RCC 7860 (cell line): ENCODE data around the gene TMED4.
"Not testable (repeated sequence)": the region's sequence is repeated elsewhere in the genome, so short reads cannot be mapped to it uniquely, and the experiment has no call there.

Source experiments
- DNase-seq: peaks from one replicate; pipeline ENCODE4 v3.0.0-alpha.2; 2015; ENCODE audit warnings: low spot score
- FAIRE-seq: peaks from 2 replicates; lab custom pipeline; 2012; peaks lifted over from hg19 to GRCh38; lab: Jason Lieb, UNC

Gene TMED4

GRCh38 chr7:44572771-44573170 is 9.3 kb downstream of the TMED4 start:
- FAIRE-seq (no peak), DNase-seq (no peak)

GRCh38 chr7:44569959-44570358 is 12.1 kb downstream of the TMED4 start:
- no peak for FAIRE-seq

GRCh38 chr7:44568771-44569560 is 13.1 kb downstream of the TMED4 start:
- no peak for DNase-seq
- no peak for FAIRE-seq

More at GRCh38 chr7:44569959-44570358, 12.1 kb downstream of the TMED4 start:
- DNase-seq, result no peak

GRCh38 chr7:44567884-44568283 is 14.1 kb downstream of the TMED4 start:
- no peak for FAIRE-seq
- DNase-seq, result no peak

DNA sequence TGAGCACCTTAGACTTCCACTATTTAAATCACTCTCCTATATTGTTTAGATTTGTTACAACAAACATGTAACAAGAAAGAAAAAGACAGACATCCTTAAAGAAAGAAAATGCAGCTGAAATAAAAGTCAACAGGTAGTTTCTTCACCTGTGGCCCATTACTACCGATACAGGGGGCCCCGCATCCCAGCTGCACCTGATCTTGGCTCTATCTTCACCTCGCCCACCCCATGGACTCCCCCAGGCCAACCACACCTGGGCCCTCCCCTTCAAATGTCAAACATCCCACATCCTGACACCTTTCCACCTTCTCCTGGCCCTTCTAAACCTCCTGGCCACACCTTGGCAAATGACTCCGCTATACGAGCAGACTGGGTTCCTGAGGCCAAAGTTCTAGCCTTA is 15.4 kb downstream of the TMED4 start:
- DNase-seq, result no peak

DNA sequence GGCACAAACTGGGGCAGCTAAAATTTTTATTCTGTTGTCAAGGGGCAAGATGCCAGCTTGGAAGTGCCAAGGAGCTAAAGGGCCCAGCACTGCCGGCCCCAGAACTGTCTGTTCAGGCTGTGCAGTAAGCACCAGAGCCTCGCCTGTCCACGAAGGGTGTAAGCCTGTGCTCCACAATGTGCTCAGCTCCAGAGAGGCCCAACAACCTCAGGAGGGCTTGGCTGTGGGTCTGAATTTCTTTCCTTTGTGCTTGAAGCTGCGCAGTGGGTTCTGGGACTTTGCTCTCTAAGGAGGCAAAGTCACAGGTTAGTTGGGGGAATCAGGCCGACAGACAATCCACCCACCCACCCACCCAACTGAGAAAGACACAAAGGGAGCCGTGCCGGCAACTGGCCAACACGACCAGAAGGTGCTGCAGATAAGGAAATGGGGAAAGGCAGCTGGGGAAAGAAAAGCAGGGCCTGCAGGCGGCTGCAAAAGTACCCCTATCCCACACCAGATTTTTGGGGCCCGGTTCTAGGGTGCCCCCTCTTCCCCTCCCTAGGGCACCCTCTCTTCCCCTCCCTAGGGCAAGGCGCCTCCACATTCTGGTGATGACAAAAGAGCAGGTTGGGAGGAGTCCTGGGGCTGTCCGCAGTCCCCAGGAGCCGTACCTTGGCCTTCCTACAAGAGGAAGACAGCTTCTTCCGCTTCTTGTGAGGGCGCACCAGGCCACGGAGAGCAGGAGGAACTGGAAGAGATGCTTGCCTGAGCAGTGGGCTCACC is 16.1 kb downstream of the TMED4 start:
- no peak for DNase-seq

More for the DNA sequence above, 15.4 kb downstream of the TMED4 start:
- FAIRE-seq, result no peak

GRCh38 chr7:44565097-44565794 is 16.8 kb downstream of the TMED4 start:
- FAIRE-seq, result no peak
- DNase-seq, result peak; percentile 32

More for the DNA sequence above, 16.1 kb downstream of the TMED4 start:
- FAIRE-seq, result no peak

DNA sequence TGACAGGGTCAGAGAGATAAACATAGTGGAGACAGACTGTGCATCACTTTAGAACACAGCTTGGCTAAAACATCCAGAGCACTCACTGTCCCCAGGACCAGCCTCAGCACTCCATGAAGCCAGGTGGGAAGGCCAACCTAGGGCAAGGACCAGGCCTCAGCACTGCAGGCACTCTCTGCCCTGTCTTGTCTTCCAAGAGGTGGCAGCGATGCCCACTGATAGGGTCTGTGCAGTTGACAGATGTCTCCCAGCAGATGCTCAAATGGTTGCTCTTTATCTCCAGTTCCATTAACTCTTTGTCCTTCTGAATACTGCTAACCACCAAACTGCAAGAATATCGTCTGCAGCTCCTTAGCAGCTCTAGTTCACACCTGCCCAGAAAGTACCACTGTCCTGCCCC is 17.4 kb downstream of the TMED4 start:
- DNase-seq (no peak), FAIRE-seq (no peak)

DNA sequence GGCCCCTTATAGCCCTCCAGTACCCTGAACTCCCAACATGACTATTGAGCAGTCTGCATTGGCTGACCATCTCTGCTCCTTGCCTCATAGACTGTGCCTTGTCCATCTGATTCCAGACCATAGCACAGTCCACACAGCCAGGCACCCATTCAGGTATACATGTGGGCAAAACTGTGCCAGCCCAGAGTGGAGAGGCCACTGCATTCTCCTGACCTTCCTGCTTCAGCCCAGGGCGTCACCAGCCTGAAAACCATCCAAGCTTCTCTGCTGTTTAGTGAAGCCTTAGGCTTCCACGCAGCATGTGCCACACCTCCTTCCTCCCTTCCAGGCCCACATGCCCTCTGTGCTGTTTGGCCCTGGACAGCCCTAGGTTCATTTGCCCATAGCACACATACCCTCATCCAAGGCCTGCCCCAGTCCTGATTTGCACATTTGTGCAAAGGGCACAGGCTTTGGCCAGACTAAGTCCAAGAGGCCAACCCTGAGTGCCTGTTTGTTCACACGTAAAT is 18.8 kb downstream of the TMED4 start:
- DNase-seq (no peak), FAIRE-seq (no peak)

DNA sequence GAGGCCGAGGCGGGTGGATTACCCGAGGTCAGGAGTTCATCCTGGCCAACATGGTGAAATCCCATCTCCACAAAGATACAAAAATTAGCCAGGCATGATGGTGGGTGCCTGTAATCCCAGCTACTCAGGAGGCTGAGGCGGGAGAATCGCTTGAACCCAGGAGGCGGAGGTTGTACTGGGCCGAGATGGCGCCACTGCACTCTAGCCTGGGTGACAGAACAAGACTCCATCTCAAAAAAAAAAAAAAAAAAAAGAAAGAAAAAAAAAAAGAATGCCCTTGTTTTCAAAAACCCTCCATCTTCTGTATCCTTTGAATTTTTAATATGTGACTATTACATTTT is 19.4 kb downstream of the TMED4 start:
- not testable (repeated sequence) for FAIRE-seq, DNase-seq

DNA sequence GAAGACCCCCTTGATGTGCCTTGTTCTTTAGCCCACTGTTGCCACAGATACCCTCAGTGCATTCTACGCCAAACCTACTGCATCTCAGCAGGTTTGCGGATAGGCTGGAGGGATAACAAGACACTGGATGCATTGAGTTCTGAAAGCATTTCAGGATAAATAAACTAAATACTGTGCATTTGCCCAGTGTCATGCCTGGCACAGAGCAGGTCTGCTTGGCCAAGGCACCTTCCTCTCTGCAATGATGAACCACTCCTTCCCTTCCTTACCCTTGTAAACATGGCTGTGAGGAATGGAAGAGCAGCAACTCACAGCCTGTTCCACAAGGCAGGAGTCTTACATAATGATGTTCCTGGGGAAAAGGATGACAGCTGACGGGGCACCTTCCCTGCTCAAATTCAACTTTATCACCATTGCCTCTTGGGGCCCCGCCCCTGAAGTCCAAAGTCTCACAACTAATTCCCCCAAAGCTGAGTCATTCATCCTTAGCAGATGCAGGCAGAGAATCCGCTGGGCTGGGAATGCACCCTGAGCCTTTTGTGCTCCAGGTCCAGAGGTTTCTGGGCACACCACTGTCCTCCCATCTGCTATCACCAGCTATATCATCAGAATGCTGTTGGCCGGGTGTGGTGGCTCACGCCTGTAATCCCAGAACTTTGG is 19.9 kb downstream of the TMED4 start:
- FAIRE-seq, result peak; percentile 31
- peak; percentile 62 for DNase-seq

DNA sequence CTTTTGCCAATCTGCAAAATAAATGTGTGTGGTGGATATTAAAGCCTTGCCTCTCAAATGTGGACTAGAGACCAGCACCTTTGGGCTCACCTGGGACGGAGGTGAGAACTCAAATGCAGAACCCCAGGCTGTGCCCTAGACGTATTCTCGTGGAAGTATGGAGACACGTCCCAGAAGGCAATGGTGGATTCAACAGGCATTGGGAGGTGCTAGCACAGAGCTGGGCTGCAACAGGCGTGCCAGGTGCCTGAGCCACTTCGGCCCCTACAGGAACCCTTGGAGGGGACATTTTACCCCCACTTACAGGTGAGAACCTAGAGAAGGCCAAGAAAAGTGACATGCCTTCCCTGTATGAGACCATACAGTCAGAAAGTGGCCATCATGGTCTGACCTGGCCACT is 20.6 kb downstream of the TMED4 start:
- FAIRE-seq (no peak), DNase-seq (no peak)

- DNase-seq, result no peak
- no peak for FAIRE-seq
These were observed 22.5 kb downstream of the TMED4 start for GRCh38 chr7:44559485-44559884.

GRCh38 chr7:44557485-44557884 is 24.5 kb downstream of the TMED4 start:
- DNase-seq (no peak), FAIRE-seq (no peak)

GRCh38 chr7:44555350-44555749 is 26.7 kb downstream of the TMED4 start:
- FAIRE-seq (no peak), DNase-seq (no peak)

DNA sequence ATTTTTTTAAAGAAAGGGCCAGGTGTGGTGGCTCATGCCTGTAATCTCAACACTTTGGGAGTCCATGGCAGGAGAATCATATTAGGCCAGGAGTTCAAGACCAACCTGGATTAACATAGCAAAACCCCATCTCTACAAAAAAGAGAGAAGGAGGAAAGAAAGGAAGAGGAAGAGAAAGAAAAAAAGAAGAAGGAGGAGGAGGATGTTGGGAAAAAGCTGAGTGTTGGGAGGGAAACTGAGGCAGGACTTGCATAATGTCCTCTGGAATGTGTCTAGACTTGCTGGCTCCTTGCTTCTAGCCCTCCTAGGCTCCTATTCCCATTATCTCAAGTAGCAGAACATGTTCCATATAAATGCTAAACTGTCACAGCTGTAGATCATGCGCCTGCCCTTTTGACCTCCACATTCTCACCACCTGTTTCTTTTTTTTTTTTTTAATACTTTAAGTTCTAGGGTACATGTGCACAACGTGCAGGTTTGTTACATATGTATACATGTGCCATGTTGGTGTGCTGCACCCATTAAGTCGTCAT is 29.5 kb downstream of the TMED4 start:
- not testable (repeated sequence) for DNase-seq, FAIRE-seq

DNA sequence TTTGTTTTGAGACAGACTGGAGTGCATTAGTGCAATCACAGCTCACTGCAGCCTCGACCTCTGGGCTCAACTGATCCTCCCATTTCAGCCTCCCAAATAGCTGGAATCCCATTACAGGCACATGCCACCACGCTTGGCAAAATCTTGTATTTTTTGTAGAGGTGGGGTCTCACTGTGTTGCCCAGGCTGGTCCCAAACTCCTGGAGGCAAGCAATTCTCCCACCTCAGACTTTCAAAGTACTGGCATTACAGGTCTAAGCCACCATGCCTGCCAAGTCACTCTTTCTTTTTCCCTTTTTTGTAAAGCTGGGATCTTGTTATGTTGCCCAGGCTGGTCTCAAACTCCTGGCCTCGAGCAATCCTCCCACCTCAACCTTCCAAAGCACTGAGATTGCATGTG is 32.6 kb downstream of the TMED4 start:
- DNase-seq (no peak), FAIRE-seq (no peak)

DNA sequence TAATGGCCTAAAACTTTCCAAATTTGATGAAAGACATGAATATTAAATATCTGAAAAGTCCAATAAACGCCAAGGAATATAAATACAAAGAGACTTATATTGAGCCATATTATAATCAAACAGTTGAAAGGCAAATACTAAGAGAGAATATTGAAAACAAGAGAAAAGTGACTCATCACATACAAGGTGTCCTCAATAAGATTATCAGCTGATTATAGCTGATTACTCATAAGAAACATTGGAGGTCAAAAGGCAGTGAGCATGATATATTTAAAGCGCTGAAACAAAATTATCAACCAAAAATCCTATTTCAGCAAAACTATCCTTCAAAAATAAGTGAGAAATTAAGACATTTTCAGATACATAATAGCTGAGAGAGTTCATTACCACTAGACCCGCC is 33.1 kb downstream of the TMED4 start:
- no peak for DNase-seq
- no peak for FAIRE-seq

DNA sequence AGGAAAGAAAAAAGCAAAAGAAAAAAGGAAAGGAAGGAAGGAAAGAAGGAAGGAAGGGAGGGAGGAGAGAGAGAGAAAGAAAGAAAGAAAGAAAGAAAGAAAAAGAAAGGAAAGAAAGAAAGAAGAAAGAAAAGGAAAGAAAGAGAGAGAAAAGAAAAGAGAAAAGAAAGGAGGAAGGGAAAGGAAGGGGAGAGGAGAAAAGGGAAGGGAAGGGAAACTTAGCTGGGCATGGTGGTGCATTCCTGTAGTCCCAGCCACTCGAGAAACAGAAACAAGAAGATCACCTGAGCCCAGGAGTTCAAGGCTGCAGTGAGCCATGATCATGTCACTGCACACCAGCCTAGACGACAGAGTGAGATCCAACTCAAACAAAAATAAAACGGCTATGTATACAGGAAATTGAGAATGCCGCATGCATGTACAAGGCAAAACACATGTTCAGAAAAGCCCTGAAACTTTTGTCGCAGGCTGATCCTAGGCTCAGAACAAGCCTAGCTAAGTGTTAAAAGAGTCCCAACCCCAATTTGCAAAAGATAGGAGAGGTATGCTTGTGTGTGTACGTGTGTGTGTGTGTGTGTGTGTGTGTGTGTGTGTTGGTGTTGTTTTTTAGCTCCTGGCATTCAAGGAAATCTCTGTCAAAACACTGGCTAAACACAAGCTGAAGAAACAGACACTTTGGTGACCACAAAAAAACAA is 34.3 kb downstream of the TMED4 start:
- no peak for FAIRE-seq
- no peak for DNase-seq
